ENCODE measurements around the gene CLDN18. TPM values are rescaled to one million over a fixed set of nuclear protein-coding genes. Genes with fewer than 3 reads are reported as not detected.

Gene CLDN18
- total RNA-seq, 1 donor from 2014 or later = not detected

DNA sequence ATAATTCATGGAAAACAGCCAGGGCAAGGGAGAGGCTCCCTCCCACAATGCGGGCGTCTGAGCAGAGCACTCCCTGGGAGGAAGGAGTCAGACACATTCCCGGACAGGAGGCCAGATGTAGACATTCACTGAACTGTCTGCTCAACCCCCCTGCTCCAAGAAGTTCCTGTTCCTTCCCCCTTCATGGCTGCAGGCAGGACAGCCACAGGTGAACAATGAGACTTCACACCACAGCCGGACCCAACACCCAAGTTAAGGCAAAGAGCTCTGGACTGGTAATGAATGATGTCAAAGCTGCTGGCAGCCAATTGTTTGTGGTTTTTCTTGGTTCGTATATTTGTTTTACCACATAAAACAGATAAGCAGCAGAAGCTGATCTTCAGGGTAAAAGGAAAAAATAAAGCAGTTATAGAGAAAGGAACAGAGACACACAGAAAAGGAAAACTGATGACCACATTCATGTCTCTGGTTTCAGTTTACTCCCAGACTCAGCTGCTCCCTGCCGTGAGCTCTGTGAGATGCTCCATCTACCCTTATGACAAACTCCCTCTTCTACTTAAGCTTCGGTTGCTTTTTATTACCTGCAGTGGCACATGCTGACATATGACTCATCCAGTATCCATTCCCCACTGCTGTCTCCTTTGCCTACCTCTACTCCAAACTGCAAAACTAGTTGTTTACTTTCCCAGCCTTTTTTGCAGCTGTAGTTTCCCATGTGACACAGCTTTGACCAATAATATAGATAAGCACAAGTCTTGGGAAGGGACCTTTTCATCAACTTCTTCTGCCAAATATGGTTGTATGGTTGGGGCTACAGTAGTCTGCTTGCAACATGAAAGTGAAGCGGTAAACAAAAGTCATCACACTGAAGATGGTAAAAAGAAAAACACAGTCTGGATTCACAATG lies 72.4 kb downstream of the CLDN18 start:
- no peaks in the 10 kb centered on the region for H3K9me3 Mint-ChIP-seq (ENCODE audit: unreplicated experiment)
- no peak for DNase-seq (ENCODE audit: extremely low spot score, unreplicated experiment)
- no peak for TF ChIP-seq CTCF (IDR thresholded peaks at IDR 0.05)
- peaks cover 36% of the 10 kb centered on the region for H3K36me3 Mint-ChIP-seq (ENCODE audit: unreplicated experiment)
- peak overlapping the region; percentile 85 for H3K27ac Mint-ChIP-seq (ENCODE audit: unreplicated experiment)
- H3K4me1 Mint-ChIP-seq (ENCODE audit: unreplicated experiment) = peaks cover 51% of the 10 kb centered on the region
- H3K4me3 Mint-ChIP-seq (ENCODE audit: unreplicated experiment) = peak overlapping the region; percentile 61
- H3K27me3 Mint-ChIP-seq (ENCODE audit: unreplicated experiment) = no peaks in the 10 kb centered on the region

DNA sequence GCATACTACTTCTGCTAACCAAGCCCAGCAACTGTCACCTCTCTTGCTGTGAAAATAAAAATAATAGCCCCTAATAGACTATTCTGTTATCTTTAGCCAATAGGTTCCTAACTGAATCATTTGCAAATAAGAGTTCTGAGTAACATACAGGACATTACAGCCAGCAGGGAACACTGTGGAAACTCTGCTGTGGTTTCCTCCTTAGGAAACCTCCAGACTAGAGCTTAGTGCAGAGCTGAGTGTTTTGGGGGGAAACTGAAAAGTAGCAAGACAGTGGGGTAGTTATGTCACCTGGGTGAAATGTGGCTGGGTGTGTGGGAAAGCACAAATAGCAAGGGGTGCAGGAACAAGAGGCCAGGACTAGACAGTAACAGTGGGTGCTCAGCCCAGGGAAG lies 73.0 kb downstream of the CLDN18 start:
- H3K9me3 Mint-ChIP-seq (ENCODE audit: unreplicated experiment) = no peaks in the 10 kb centered on the region
- TF ChIP-seq CTCF (IDR thresholded peaks at IDR 0.05) = no peak
- H3K36me3 Mint-ChIP-seq (ENCODE audit: unreplicated experiment) = peaks cover 39% of the 10 kb centered on the region
- DNase-seq (ENCODE audit: extremely low spot score, unreplicated experiment) = no peak
- no peaks in the 10 kb centered on the region for H3K27me3 Mint-ChIP-seq (ENCODE audit: unreplicated experiment)
- peak overlapping the region; percentile 85 for H3K27ac Mint-ChIP-seq (ENCODE audit: unreplicated experiment)
- peaks cover 49% of the 10 kb centered on the region for H3K4me1 Mint-ChIP-seq (ENCODE audit: unreplicated experiment)
- no peak overlapping the region for H3K4me3 Mint-ChIP-seq (ENCODE audit: unreplicated experiment)

Other genes starting within 250 kb of the CLDN18 start
- not detected in 2 replicates for gene SOX14, start 245.8 kb upstream of the CLDN18 start, total RNA-seq
- 21.9 and 23.4 TPM in 2 replicates for gene DZIP1L, start 105.4 kb downstream of the CLDN18 start, total RNA-seq
- gene A4GNT, start 122.2 kb downstream of the CLDN18 start, total RNA-seq = not detected in 2 replicates
- gene DBR1, start 164.8 kb downstream of the CLDN18 start, total RNA-seq = 17.1 and 18.3 TPM in 2 replicates
- 38.3 and 46.5 TPM in 2 replicates for gene ARMC8, start 177.1 kb downstream of the CLDN18 start, total RNA-seq